GM11168 (cell line): ENCODE results near the gene SOAT2.

Source experiments
- in situ Hi-C: fragments of 300-500 bp; cut with MboI; formaldehyde crosslinking; loops from one replicate; pipeline ENCODE4 v1.12.0; 2022; ENCODE audit warnings: low sequenced_read_pairs; ENCODE audit not compliant: unreplicated experiment

Gene SOAT2

GRCh38 chr12:53102883-53103807 lies at the start of gene SOAT2:
TSS of gene SOAT2 (plus strand) at chr12:53103486. CDS start at chr12:53103578, 92 bp downstream.
- in situ Hi-C loops: no loop called here

- in situ Hi-C loops: no loop called here
These were observed 49.0 kb upstream of the SOAT2 start for GRCh38 chr12:53054112-53054878.

GRCh38 chr12:53055471-53056266 lies 47.6 kb upstream of the SOAT2 start:
- in situ Hi-C loops: no loop called here

GRCh38 chr12:53056296-53056695 lies 47.0 kb upstream of the SOAT2 start:
- in situ Hi-C loops: no loop called here

GRCh38 chr12:53056901-53057300 lies 46.4 kb upstream of the SOAT2 start:
- in situ Hi-C loops: no loop called here

- in situ Hi-C loops: no loop called here
These were observed 45.3 kb upstream of the SOAT2 start for GRCh38 chr12:53057816-53058500.

GRCh38 chr12:53058674-53059433 lies 44.4 kb upstream of the SOAT2 start:
- in situ Hi-C loops: no loop called here

GRCh38 chr12:53059434-53060063 lies 43.7 kb upstream of the SOAT2 start:
- in situ Hi-C loops: no loop called here

- in situ Hi-C loops: no loop called here
These were observed 43.1 kb upstream of the SOAT2 start for GRCh38 chr12:53060064-53060720.

- in situ Hi-C loops: no loop called here
These were observed 42.5 kb upstream of the SOAT2 start for GRCh38 chr12:53060721-53061276.

GRCh38 chr12:53061404-53062010 lies 41.8 kb upstream of the SOAT2 start:
- in situ Hi-C loops: no loop called here

- in situ Hi-C loops: no loop called here
These were observed 41.0 kb upstream of the SOAT2 start for GRCh38 chr12:53062011-53062961.

- in situ Hi-C loops: no loop called here
These were observed 40.1 kb upstream of the SOAT2 start for GRCh38 chr12:53062977-53063707.

- in situ Hi-C loops: no loop called here
These were observed 39.3 kb upstream of the SOAT2 start for GRCh38 chr12:53063708-53064612.
